HG02678 (cell line): ENCODE results near the gene ARMH3.
A peak's percentile ranks its signal among the peaks of the same experiment; 100 is the strongest.

Source experiments
- ATAC-seq: cut with Tn5 transposase; IDR thresholded peaks from one replicate; pipeline ENCODE4 v1.9.1; 2021; ENCODE audit warnings: mild to moderate bottlenecking, moderate library complexity; ENCODE audit not compliant: unreplicated experiment

Gene ARMH3

GRCh38 chr10:101950213-101950612 lies 105.8 kb downstream of the ARMH3 start:
- no peak for ATAC-seq

- no peak for ATAC-seq
These were observed 114.1 kb downstream of the ARMH3 start for GRCh38 chr10:101941871-101942270.

GRCh38 chr10:101940916-101941315 lies 115.1 kb downstream of the ARMH3 start:
- no peak for ATAC-seq

- ATAC-seq, result no peak
These were observed 116.2 kb downstream of the ARMH3 start for GRCh38 chr10:101939729-101940128.

GRCh38 chr10:101939008-101939648 lies 116.8 kb downstream of the ARMH3 start:
- no peak for ATAC-seq

- no peak for ATAC-seq
These were observed 117.5 kb downstream of the ARMH3 start for GRCh38 chr10:101938305-101939007.

GRCh38 chr10:101935431-101935830 lies 120.5 kb downstream of the ARMH3 start:
- no peak for ATAC-seq

GRCh38 chr10:101934686-101935305 lies 121.2 kb downstream of the ARMH3 start:
- no peak for ATAC-seq

- ATAC-seq, result no peak
These were observed 122.0 kb downstream of the ARMH3 start for GRCh38 chr10:101933976-101934375.

- no peak for ATAC-seq
These were observed 123.8 kb downstream of the ARMH3 start for GRCh38 chr10:101932183-101932582.

GRCh38 chr10:101925027-101925426 lies 130.9 kb downstream of the ARMH3 start:
- no peak for ATAC-seq

GRCh38 chr10:101923256-101923655 lies 132.7 kb downstream of the ARMH3 start:
- ATAC-seq, result no peak

- no peak for ATAC-seq
These were observed 133.1 kb downstream of the ARMH3 start for GRCh38 chr10:101922846-101923245.

- ATAC-seq, result no peak
These were observed 135.4 kb downstream of the ARMH3 start for GRCh38 chr10:101920546-101920945.

GRCh38 chr10:101919026-101919770 lies 136.8 kb downstream of the ARMH3 start:
- ATAC-seq, result no peak

GRCh38 chr10:101912561-101913179 lies 143.3 kb downstream of the ARMH3 start:
- ATAC-seq, result no peak

- ATAC-seq, result no peak
These were observed 149.3 kb downstream of the ARMH3 start for GRCh38 chr10:101906586-101907183.

- ATAC-seq, result no peak
These were observed 150.7 kb downstream of the ARMH3 start for GRCh38 chr10:101905251-101905650.

- ATAC-seq, result peak; percentile 79
These were observed 152.0 kb downstream of the ARMH3 start for GRCh38 chr10:101903827-101904550.

- ATAC-seq, result no peak
These were observed 153.2 kb downstream of the ARMH3 start for GRCh38 chr10:101902820-101903145.
